Small intestine (tissue), 16 donors: ENCODE results near the gene CCDC13. TPM values are rescaled to one million over a fixed set of nuclear protein-coding genes. Genes with fewer than 3 reads are reported as not detected.
A peak's percentile ranks its signal among the peaks of the same experiment; 100 is the strongest.

Experiments used
- DNase-seq, 2 donors: peaks; one replicate each; pipeline versions ENCODE4 v3.0.0 to v3.0.0-alpha.2; 2013
- FAIRE-seq: peaks from 2 replicates; lab custom pipeline; 2012; peaks lifted over from hg19 to GRCh38; lab: Jason Lieb, UNC
- H3K27ac ChIP-seq, 3 donors: one replicate each; pipeline ENCODE4 v1.5.1; 2013; ENCODE audit warnings: low read length in 2 of 3, mild to moderate bottlenecking in 2 of 3, control low read depth in 1 of 3, inconsistent platforms in 1 of 3, low read depth in 1 of 3, moderate library complexity in 1 of 3
- H3K27me3 ChIP-seq, 3 donors: one replicate each; pipeline ENCODE4 v1.6.1; 2013; ENCODE audit warnings: low read length in 3 of 3, inconsistent platforms in 1 of 3; ENCODE audit not compliant: control insufficient read depth in 3 of 3, insufficient read depth in 3 of 3
- H3K36me3 ChIP-seq, 3 donors: one replicate each; pipeline ENCODE4 v1.6.1; 2013; ENCODE audit warnings: low read length in 3 of 3, inconsistent platforms in 1 of 3, low read depth in 1 of 3, mild to moderate bottlenecking in 1 of 3, moderate library complexity in 1 of 3; ENCODE audit not compliant: control insufficient read depth in 3 of 3, insufficient read depth in 2 of 3
- H3K4me1 ChIP-seq, 3 donors: one replicate each; pipeline ENCODE4 v1.6.1; 2013; ENCODE audit warnings: low read length in 2 of 3, inconsistent platforms in 1 of 3, low read depth in 1 of 3, mild to moderate bottlenecking in 1 of 3, moderate library complexity in 1 of 3; ENCODE audit not compliant: control insufficient read depth in 3 of 3, insufficient read depth in 2 of 3
- H3K4me3 ChIP-seq, 3 donors: one replicate each; pipeline ENCODE4 v1.5.1; 2013; ENCODE audit warnings: low read length in 3 of 3, control low read depth in 1 of 3, inconsistent platforms in 1 of 3, low read depth in 1 of 3, mild to moderate bottlenecking in 1 of 3, moderate library complexity in 1 of 3
- H3K9me3 ChIP-seq, 2 donors: one replicate each; pipeline ENCODE4 v1.6.1; 2013; ENCODE audit warnings: low read depth in 1 of 2, low read length in 1 of 2; ENCODE audit not compliant: control insufficient read depth in 2 of 2, insufficient read depth in 1 of 2
- WGBS, 3 donors: extraction: QIAGEN DNeasy Blood & Tissue Kit; methylation state at CpG; one replicate each; pipeline ENCODE4 v1.1.7; 2013; 5-methylcytosine and 5-hydroxymethylcytosine counted together
- long read RNA-seq, 10 donors: transcript quantifications; one replicate each; lab custom pipeline, GENCODE V29; 2026
- polyA plus RNA-seq, 4 donors: library from polyadenylated mRNA; stranded (reverse) in 3 of 4; unstranded in 1 of 4; fragments of 200-250 nt in 3 of 4; fragments of 120-200 nt in 1 of 4; gene quantifications; one replicate each; pipeline versions ENCODE4 v1.2.1 to v1.2.3, GENCODE V29; 2013
- donor health status: healthy with polysubstance abuse.
- donor health status: control.
- donor health status: control.
- donor health status: Bipolar disorder and iron deficiency.
- donor health status: healthy.

The CCDC13 gene, protein sequence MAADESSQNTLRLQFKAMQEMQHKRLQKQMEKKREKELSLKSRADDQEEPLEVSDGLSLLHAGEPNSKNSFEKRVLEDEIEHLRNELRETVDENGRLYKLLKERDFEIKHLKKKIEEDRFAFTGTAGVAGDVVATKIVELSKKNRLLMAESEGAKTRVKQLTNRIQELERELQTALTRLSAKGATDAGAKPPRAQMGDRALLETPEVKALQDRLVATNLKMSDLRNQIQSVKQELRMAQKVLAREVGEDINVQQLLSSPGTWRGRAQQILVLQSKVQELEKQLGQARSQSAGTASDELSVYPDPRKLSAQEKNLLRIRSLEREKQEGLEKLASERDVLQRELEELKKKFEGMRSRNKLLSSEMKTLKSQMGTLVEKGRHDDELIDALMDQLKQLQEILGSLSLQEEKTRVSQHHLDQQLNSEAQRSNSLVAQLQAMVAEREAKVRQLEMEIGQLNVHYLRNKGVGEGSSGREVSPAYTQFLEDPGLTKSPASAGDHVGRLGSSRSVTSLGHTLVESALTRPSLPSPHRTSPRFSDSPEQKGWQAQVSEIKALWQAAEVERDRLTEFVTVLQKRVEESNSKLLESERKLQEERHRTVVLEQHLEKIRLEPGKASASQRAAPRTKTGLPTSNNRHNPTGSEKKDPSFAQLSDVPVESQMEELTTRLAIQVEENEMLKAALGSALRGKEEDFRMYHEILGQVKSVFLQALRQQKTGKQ
- 1 to 10 TPM in 1 of 4 donors, under 1 TPM in 3; 0.37 to 2.7 (median 0.66) TPM for polyA plus RNA-seq
- long read RNA-seq, donor 1, result 0 reads
- long read RNA-seq, donor 2, result 0 reads
- long read RNA-seq, donor 3, result 0 reads
- long read RNA-seq, donor 4, result 0 reads
- long read RNA-seq, donor 5, result 0 reads
- long read RNA-seq, donor 6, result 0 reads
- long read RNA-seq, donor 7, result 0 reads
- long read RNA-seq, donor 8, result 0 reads
- long read RNA-seq, donor 9, result 0 reads
- long read RNA-seq, donor 10, result 0 reads

GRCh38 chr3:42772670-42773408 lies at the start of gene CCDC13:
Gene CCDC13 (minus strand): TSS chr3:42773253. CDS start chr3:42758345, 14,908 bp downstream.
- peaks cover 0 to 6% (median 0%) of the 10 kb centered on the region in 3 donors for H3K27me3 ChIP-seq
- DNase-seq, result peak; percentile 62 to 93

DNA sequence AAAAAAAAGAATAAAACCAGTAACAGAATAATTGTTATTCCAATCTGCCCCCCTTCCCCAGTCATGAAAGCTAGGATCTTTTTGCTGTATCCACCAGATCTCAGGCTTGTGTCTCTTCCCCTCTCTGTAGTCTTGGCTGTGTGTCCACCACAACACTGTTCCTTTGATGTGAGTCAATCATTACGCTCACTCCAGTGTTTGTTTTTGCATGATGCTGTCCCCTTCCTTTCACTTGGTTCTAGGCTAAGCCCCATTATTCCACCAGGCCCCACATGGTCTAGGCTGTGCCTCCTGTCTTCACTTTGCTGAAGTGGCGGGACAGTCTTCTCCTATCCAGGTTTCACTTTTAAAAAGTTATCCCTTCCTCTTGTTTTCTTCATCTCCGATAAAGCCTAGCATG lies 49.8 kb upstream of the CCDC13 start:
- Histone ChIP-seq H3K9me3 (no peaks in the 10 kb centered on the region), H3K36me3 (no peaks in the 10 kb centered on the region), H3K27me3 (no peaks in the 10 kb centered on the region), H3K27ac (no peak overlapping the region), H3K4me1 (peaks cover 0 to 6% (median 1%) of the 10 kb centered on the region in 3 donors), H3K4me3 (no peak overlapping the region)
- FAIRE-seq (no peak), DNase-seq (no peak)
- WGBS, 3 donors, result 87 to 92% (median 89%) methylated on average over 3 of the region's 3 CpGs

More at GRCh38 chr3:42772670-42773408, at the start of gene CCDC13:
- Histone ChIP-seq H3K4me1 (peaks cover 0 to 5% (median 0%) of the 10 kb centered on the region in 3 donors), H3K4me3 (peak within 1 kb of the TSS in 2 of 3 donors; percentile 45 to 46), H3K9me3 (peaks cover 0 to 2% of the 10 kb centered on the region in 2 donors), H3K36me3 (no peaks in the 10 kb centered on the region), H3K27ac (peak within 1 kb of the TSS in 1 of 3 donors; percentile 84)
- no peak for FAIRE-seq
- WGBS, 3 donors, result 2 to 8% (median 7%) methylated on average over 55 to 63 of the region's 63 CpGs

GRCh38 chr3:42820746-42821051 lies 47.6 kb upstream of the CCDC13 start:
- H3K4me1 ChIP-seq, result peaks cover 0 to 1% (median 0%) of the 10 kb centered on the region in 3 donors
- H3K36me3 ChIP-seq, result no peaks in the 10 kb centered on the region
- FAIRE-seq (no peak), DNase-seq (peak in 1 of 2 donors; percentile 55)
- no peak overlapping the region for H3K27ac ChIP-seq
- no peak overlapping the region for H3K4me3 ChIP-seq
- WGBS, 3 donors, result 49 to 77% (median 49%) methylated on average over 6 of the region's 6 CpGs
- H3K27me3 ChIP-seq, result no peaks in the 10 kb centered on the region
- no peaks in the 10 kb centered on the region for H3K9me3 ChIP-seq

GRCh38 chr3:42819351-42819965 lies 46.4 kb upstream of the CCDC13 start:
- whole genome bisulfite sequencing, 3 donors, result 24 to 44% (median 44%) methylated on average over 2 of the region's 2 CpGs
- Histone ChIP-seq H3K27me3 (no peaks in the 10 kb centered on the region), H3K27ac (no peak overlapping the region), H3K9me3 (no peaks in the 10 kb centered on the region), H3K4me1 (peaks cover 0 to 1% (median 0%) of the 10 kb centered on the region in 3 donors), H3K36me3 (no peaks in the 10 kb centered on the region), H3K4me3 (no peak overlapping the region)
- FAIRE-seq (no peak), DNase-seq (peak in 1 of 2 donors; percentile 36)

DNA sequence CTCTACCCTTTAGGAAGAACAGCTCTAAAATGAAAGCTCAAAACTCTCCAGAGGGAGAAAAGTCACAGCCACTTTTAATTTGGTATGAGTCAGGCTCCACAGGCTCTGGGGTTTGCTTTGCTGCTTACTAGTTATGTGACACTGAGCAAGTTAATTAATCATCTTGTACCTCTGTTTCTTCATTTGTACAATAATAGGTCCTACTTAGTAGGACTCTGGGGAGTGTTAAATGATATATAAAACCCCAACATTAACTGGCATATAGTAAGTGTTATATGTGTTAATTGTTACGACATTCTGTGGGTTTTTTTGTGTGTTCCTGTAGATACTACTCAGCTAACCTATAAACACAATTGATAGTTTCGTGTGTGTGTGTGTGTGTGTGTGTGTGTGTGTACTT lies 42.8 kb upstream of the CCDC13 start:
- DNase-seq, result no peak
- Histone ChIP-seq H3K27me3 (no peaks in the 10 kb centered on the region), H3K4me1 (peaks cover 0 to 10% (median 1%) of the 10 kb centered on the region in 3 donors), H3K9me3 (no peaks in the 10 kb centered on the region), H3K36me3 (no peaks in the 10 kb centered on the region), H3K27ac (no peak overlapping the region), H3K4me3 (no peak overlapping the region)
- 62 to 86% (median 63%) methylated on average over 2 of the region's 2 CpGs for WGBS, 3 donors
- FAIRE-seq, result no peak

- H3K27me3 ChIP-seq, result no peaks in the 10 kb centered on the region
- peaks cover 0 to 10% (median 1%) of the 10 kb centered on the region in 3 donors for H3K4me1 ChIP-seq
- DNase-seq, result peak; percentile 31 to 86
- 6 to 32% (median 29%) methylated on average over 2 of the region's 2 CpGs for WGBS, 3 donors
- FAIRE-seq, result no peak
- H3K36me3 ChIP-seq, result no peaks in the 10 kb centered on the region
- H3K27ac ChIP-seq, result peak overlapping the region in 1 of 3 donors; percentile 24
- no peak overlapping the region for H3K4me3 ChIP-seq
- H3K9me3 ChIP-seq, result no peaks in the 10 kb centered on the region
Observed at GRCh38 chr3:42814914-42815507, 42.0 kb upstream of the CCDC13 start.

DNA sequence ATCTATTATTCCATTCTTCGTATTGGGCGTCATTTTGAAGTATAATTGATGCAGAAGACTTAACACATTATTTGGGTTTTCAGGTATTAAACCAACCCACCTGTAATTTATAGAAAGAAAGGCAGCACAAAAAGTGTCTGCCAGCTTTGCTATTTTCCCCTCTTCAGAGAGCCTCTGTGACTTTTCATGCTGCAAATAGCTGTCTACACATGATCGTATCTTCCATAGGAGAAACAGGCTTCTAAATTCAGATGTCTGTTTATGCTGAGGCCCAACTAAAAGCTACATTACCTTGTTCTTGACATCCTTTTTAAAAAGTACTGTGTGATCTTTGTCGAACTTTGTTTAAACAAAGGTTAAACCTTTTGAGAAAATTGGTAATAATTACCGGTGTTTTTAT lies 41.2 kb upstream of the CCDC13 start:
- H3K36me3 ChIP-seq, result no peaks in the 10 kb centered on the region
- DNase-seq (no peak), FAIRE-seq (no peak)
- peaks cover 0 to 10% (median 0%) of the 10 kb centered on the region in 3 donors for H3K4me1 ChIP-seq
- H3K9me3 ChIP-seq, result no peaks in the 10 kb centered on the region
- no peak overlapping the region for H3K27ac ChIP-seq
- WGBS, 3 donors, result 74 to 90% (median 81%) methylated on average over 5 of the region's 5 CpGs
- H3K27me3 ChIP-seq, result no peaks in the 10 kb centered on the region
- no peak overlapping the region for H3K4me3 ChIP-seq
